HepG2 (cell line): Measurements from ENCODE around the gene KSR1. TPM values are rescaled to one million over a fixed set of nuclear protein-coding genes. Genes with fewer than 3 reads are reported as not detected.

Source experiments
- ATF2 ChIP-seq: sonication (generic); formaldehyde crosslinking; IDR thresholded peaks from 2 replicates; pipeline ENCODE4 v1.4.0; 2020; ENCODE audit warnings: missing genetic modification reagents
- DNMT1 ChIP-seq: sonication (generic); formaldehyde crosslinking; IDR thresholded peaks from 2 replicates; pipeline ENCODE4 v1.5.1; 2020; ENCODE audit warnings: mild to moderate bottlenecking, missing genetic modification reagents
- HIC2 ChIP-seq: sonication (generic); formaldehyde crosslinking; IDR thresholded peaks from 2 replicates; pipeline ENCODE4 v1.9.0; 2022; ENCODE audit warnings: low read depth, missing genetic modification reagents
- KDM3A ChIP-seq: IDR thresholded peaks from 2 replicates; pipeline ENCODE4 v1.6.1; 2018; ENCODE audit warnings: low read depth, missing compliant biosample characterization
- KDM4B ChIP-seq: sonication (generic); formaldehyde crosslinking; IDR thresholded peaks from 2 replicates; pipeline ENCODE4 v1.4.0; 2020; ENCODE audit warnings: missing genetic modification reagents
- NFATC3 ChIP-seq: sonication (generic); formaldehyde crosslinking; IDR thresholded peaks from 2 replicates; pipeline ENCODE4 v1.5.1; 2020; ENCODE audit warnings: mild to moderate bottlenecking, missing genetic modification reagents
- RARA ChIP-seq: IDR thresholded peaks from 2 replicates; pipeline ENCODE4 v1.6.1; 2016; ENCODE audit warnings: missing genetic modification reagents, missing compliant biosample characterization
- RXRA ChIP-seq: sonication (generic); formaldehyde crosslinking; IDR thresholded peaks from 2 replicates; pipeline ENCODE4 v1.5.1; 2020; ENCODE audit warnings: missing genetic modification reagents
- RXRB ChIP-seq: IDR thresholded peaks from 2 replicates; pipeline ENCODE4 v1.6.1; 2016; ENCODE audit warnings: borderline replicate concordance, missing genetic modification reagents, missing compliant biosample characterization
- ZBTB8A ChIP-seq: sonication (generic); formaldehyde crosslinking; IDR thresholded peaks from 2 replicates; pipeline ENCODE4 v1.4.0; 2020; ENCODE audit warnings: mild to moderate bottlenecking, low read depth, missing genetic modification reagents, borderline replicate concordance
- ZFYVE20 ChIP-seq: sonication (generic); formaldehyde crosslinking; IDR thresholded peaks from 2 replicates; pipeline ENCODE4 v1.8.0; 2023; ENCODE audit warnings: low read depth, mild to moderate bottlenecking, moderate library complexity, missing genetic modification reagents, borderline replicate concordance
- ZNF333 ChIP-seq: sonication (generic); formaldehyde crosslinking; IDR thresholded peaks from 2 replicates; pipeline ENCODE4 v1.4.0; 2020; ENCODE audit warnings: mild to moderate bottlenecking, missing genetic modification reagents, borderline replicate concordance
- ZNF407 ChIP-seq: sonication (generic); formaldehyde crosslinking; IDR thresholded peaks from one replicate; pipeline ENCODE4 v1.5.1; 2020; ENCODE audit warnings: mild to moderate bottlenecking, missing genetic modification reagents; ENCODE audit errors: not compliant biosample characterization
- ZNF446 ChIP-seq: sonication (generic); formaldehyde crosslinking; IDR thresholded peaks from 2 replicates; pipeline ENCODE4 v1.5.0; 2020; ENCODE audit warnings: mild to moderate bottlenecking, missing genetic modification reagents
- ZNF549 ChIP-seq: sonication (generic); formaldehyde crosslinking; IDR thresholded peaks from 2 replicates; pipeline ENCODE4 v1.5.0; 2020; ENCODE audit warnings: missing genetic modification reagents
- ZXDC ChIP-seq: sonication (generic); formaldehyde crosslinking; IDR thresholded peaks from 2 replicates; pipeline ENCODE4 v1.5.0; 2020; ENCODE audit warnings: mild to moderate bottlenecking, missing genetic modification reagents
- polyA plus RNA-seq, 8 experiments: library from polyadenylated mRNA; depleted of rRNA in 3 of 8; stranded (reverse) in 7 of 8; unstranded in 1 of 8; fragments of >200 nt; fragmentation: Illumina TruSeq in 4 of 8; extraction: Trizol in 4 of 8; gene quantifications; 2 replicates each; pipeline versions ENCODE4 v1.2.1 to v1.2.3, GENCODE V29; 2011 to 2016; ENCODE audit warnings: low read depth in 4 of 8, missing spikeins in 1 of 8, mixed read lengths in 1 of 8; ENCODE audit not compliant: insufficient read depth in 1 of 8
- total RNA-seq, 5 experiments: library from RNA; depleted of rRNA; stranded (reverse); fragments of >200 nt; fragmentation: Illumina TruSeq; extraction: Trizol; gene quantifications; 2 replicates each; pipeline ENCODE4 v1.2.3, GENCODE V29; 2016; ENCODE audit warnings: low read depth in 1 of 5

The KSR1 gene
- total and polyA plus RNA-seq, 2 of the 13 experiments (the other 11 are each of a cell fraction or from before 2014, with no cell fraction given), result 10.1 to 16.6 TPM

- TF ChIP-seq ATF2 (CRISPR knock-in tag) (no peak), RXRB (CRISPR knock-in tag) (no peak; the same call in 1 of the 2 replicates), KDM4B (CRISPR knock-in tag) (no peak), HIC2 (CRISPR knock-in tag) (peak; percentile 72), ZNF446 (CRISPR knock-in tag) (no peak), ZFYVE20 (CRISPR knock-in tag) (no peak), ZBTB8A (no peak), NFATC3 (CRISPR knock-in tag) (no peak), RXRA (CRISPR knock-in tag) (peak; percentile 74), ZNF407 (CRISPR knock-in tag) (no peak), ZNF333 (CRISPR knock-in tag) (no peak), DNMT1 (CRISPR knock-in tag) (no peak), ZXDC (CRISPR knock-in tag) (no peak), RARA (CRISPR knock-in tag) (peak; percentile 85), KDM3A (CRISPR knock-in tag) (no peak), ZNF549 (no peak)
These were observed 102.7 kb downstream of the KSR1 start (continued) for GRCh38 chr17:27558842-27559505.
